ENCODE results near the gene PCNT. TPM values are rescaled to one million over a fixed set of nuclear protein-coding genes. Genes with fewer than 3 reads are reported as not detected.

Gene PCNT
- total and polyA plus RNA-seq, 9 of the 15 experiments (the other 6 are each of a cell fraction or from before 2014, with no cell fraction given), result 9.1 to 53.5 (median 31.3) TPM

- Histone ChIP-seq H3K36me3 (ENCODE audit: control insufficient read depth, insufficient read depth, low read length) (peaks cover 69% of the 10 kb centered on the region), H3K27ac (ENCODE audit: extremely low read depth, low read depth, low read length) (no peak overlapping the region), H4K20me1 (replicated peaks; ENCODE audit: control insufficient read depth, insufficient read depth, low read length) (no peaks in the 10 kb centered on the region), H3K4me3 (no peak overlapping the region), H3K9me1 (ENCODE audit: control insufficient read depth, insufficient read depth, low read length) (no peaks in the 10 kb centered on the region), H3K9me3 (replicated peaks; ENCODE audit: control insufficient read depth, insufficient read depth, low read depth, low read length) (no peaks in the 10 kb centered on the region), H3K27me3 (ENCODE audit: control insufficient read depth in 2 of 2, insufficient read depth in 2 of 2, low read length in 2 of 2) (no peaks in the 10 kb centered on the region), H3K4me2 (ENCODE audit: insufficient read depth, low read length) (no peak overlapping the region), H3K9ac (ENCODE audit: insufficient read depth in 1 of 2, low read depth in 2 of 2, low read length in 2 of 2) (no peak overlapping the region), H2AFZ (ENCODE audit: low read depth, low read length) (no peak overlapping the region), H3K79me2 (ENCODE audit: control insufficient read depth, insufficient read depth, low read length) (no peaks in the 10 kb centered on the region), H3K4me1 (replicated peaks in 1 of 2; ENCODE audit: control insufficient read depth in 2 of 2, insufficient read depth in 2 of 2, low read length in 2 of 2) (peaks cover 3 to 6% of the 10 kb centered on the region in 2 experiments; a peak in 1 of 5 replicates)
- ChIA-PET POLR2A (no interaction called here), CTCF (ENCODE audit: low intra/inter-chr PET ratio) (no interaction called here)
- 92% methylated on average over 5 of the region's 5 CpGs for WGBS (ENCODE audit: insufficient coverage, low coverage, missing lambda C conversion rate)
- intact Hi-C loops (cut with micrococcal nuclease), result no loop called here
- DNase-seq (ENCODE audit: extremely low read depth in 1 of 4, low spot score in 3 of 4) (no peak), ATAC-seq (no peak), FAIRE-seq (no peak)
- no TSS peak for BruUV-seq (replicated peaks)
- in situ Hi-C loops (cut with MboI), result no loop called here
- TF ChIP-seq NFATC3 (IDR thresholded peaks at IDR 0.05) (no peak), YY1 (IDR thresholded peaks at IDR 0.05; ENCODE audit: borderline replicate concordance in 1 of 3, control insufficient read depth in 1 of 3, extremely low read depth in 1 of 3, insufficient read depth in 3 of 3, insufficient read length in 1 of 3, insufficient replicate concordance in 2 of 3, low read depth in 1 of 3, low read length in 2 of 3) (no peak), IRF9 (tag; IDR thresholded peaks at IDR 0.05) (no peak), ZNF347 (CRISPR knock-in tag; IDR thresholded peaks at IDR 0.05; ENCODE audit: low read depth) (no peak), U2AF2 (optimal IDR thresholded peaks at IDR 0.05; ENCODE audit: low read depth, low read length) (no peak), DEAF1 (CRISPR knock-in tag; IDR thresholded peaks at IDR 0.05) (no peak), ZBTB34 (CRISPR knock-in tag; IDR thresholded peaks at IDR 0.05) (no peak), ZBTB49 (CRISPR knock-in tag; IDR thresholded peaks at IDR 0.05; ENCODE audit: borderline replicate concordance) (no peak), PHF20 (IDR thresholded peaks at IDR 0.05; ENCODE audit: partially characterized antibody) (no peak), ZNF431 (CRISPR knock-in tag; IDR thresholded peaks at IDR 0.05) (no peak), PTRF (tag; IDR thresholded peaks at IDR 0.05) (no peak), MED1 (CRISPR knock-in tag; IDR thresholded peaks at IDR 0.05; ENCODE audit: borderline replicate concordance) (no peak), IFI16 (CRISPR knock-in tag; IDR thresholded peaks at IDR 0.05) (no peak), E2F4 (CRISPR knock-in tag; IDR thresholded peaks at IDR 0.05; ENCODE audit: low read depth) (no peak), NELFE (IDR thresholded peaks at IDR 0.05; ENCODE audit: insufficient read depth, insufficient read length) (no peak), DPF2 (IDR thresholded peaks at IDR 0.05) (no peak)
Observed at GRCh38 chr21:46304437-46304836, 19.5 kb upstream of the PCNT start.
